B cell (primary cell): Measurements from ENCODE around the gene FXYD2. TPM values are rescaled to one million over a fixed set of nuclear protein-coding genes. Genes with fewer than 3 reads are reported as not detected.

Experiments used
- ATAC-seq: fragments of 200-7000 bp; cut with Tn5 transposase; one replicate; pipeline ENCODE4 v1.10.0; 2021; ENCODE audit warnings: low read depth, mild to moderate bottlenecking, moderate number of reproducible peaks, moderate library complexity
- CTCF ChIA-PET: fragments of 350-600 bp; sonication (Branson Sonifier 250); formaldehyde crosslinking; loops from one replicate; lab custom pipeline; 2021; ENCODE audit warnings: antibody characterized with exemption, inconsistent platforms; lab: Charles Lee
- POLR2A ChIA-PET: fragments of 350-600 bp; sonication (Branson Sonifier 250); formaldehyde crosslinking; loops from one replicate; lab custom pipeline; 2021; ENCODE audit warnings: antibody characterized with exemption; lab: Charles Lee
- DNase-seq: peaks from one replicate; pipeline ENCODE4 v3.0.0; 2013
- H2AFZ ChIP-seq: 2 replicates; pipeline ENCODE4 v1.6.1; 2012; ENCODE audit warnings: mild to moderate bottlenecking, low read depth, low read length; ENCODE audit not compliant: insufficient read depth, poor library complexity, severe bottlenecking
- H3K27ac ChIP-seq, 2 donors: 1 replicate in 1 of 2; 2 replicates in 1 of 2; pipeline ENCODE4 v1.5.1; 2012 to 2013; ENCODE audit warnings: low read length in 2 of 2, mild to moderate bottlenecking in 2 of 2, moderate library complexity in 1 of 2
- H3K27me3 ChIP-seq, 4 experiments: fragments of 200-600 bp in 1 of 4; sonication (generic) in 1 of 4; replicated peaks in 1 of 4; 1 replicate in 2 of 4; 2 replicates in 2 of 4; pipeline versions ENCODE4 v1.6.1 to v1.7.0; 2013 to 2016; ENCODE audit warnings: low read length in 3 of 4, mild to moderate bottlenecking in 2 of 4, mixed read lengths in 1 of 4, moderate library complexity in 1 of 4; ENCODE audit not compliant: insufficient read depth in 4 of 4, control insufficient read depth in 3 of 4; ENCODE audit errors: control extremely low read depth in 1 of 4
- H3K36me3 ChIP-seq, 2 experiments: replicated peaks in 1 of 2; 1 replicate in 1 of 2; 2 replicates in 1 of 2; pipeline versions ENCODE4 v1.6.1 to v1.7.1; 2013; ENCODE audit warnings: low read length in 1 of 2; ENCODE audit not compliant: insufficient read depth in 2 of 2, control insufficient read depth in 1 of 2; ENCODE audit errors: control extremely low read depth in 1 of 2, extremely low read depth in 1 of 2
- H3K4me1 ChIP-seq, 2 donors: fragments of 200-600 bp in 1 of 2; sonication (generic) in 1 of 2; 1 replicate in 1 of 2; 2 replicates in 1 of 2; pipeline versions ENCODE4 v1.5.1 to v1.6.1; 2013 to 2017; ENCODE audit warnings: low read length in 2 of 2; ENCODE audit not compliant: control insufficient read depth in 2 of 2, insufficient read depth in 2 of 2
- H3K4me2 ChIP-seq: replicated peaks from 2 replicates; pipeline ENCODE3; 2012; ENCODE audit warnings: mild to moderate bottlenecking, low read depth, low read length; ENCODE audit not compliant: poor library complexity, severe bottlenecking
- H3K4me3 ChIP-seq, 5 experiments: fragments of 200-600 bp in 1 of 5; sonication (generic) in 1 of 5; 1 replicate in 3 of 5; 2 replicates in 2 of 5; pipeline versions ENCODE4 v1.5.1 to v1.7.0; 2011 to 2016; ENCODE audit warnings: low read length in 4 of 5, mild to moderate bottlenecking in 4 of 5, low read depth in 2 of 5, control low read depth in 1 of 5, moderate library complexity in 1 of 5; ENCODE audit not compliant: insufficient read depth in 1 of 5; ENCODE audit errors: control extremely low read depth in 1 of 5, extremely low read depth in 1 of 5
- H3K79me2 ChIP-seq: fragments of 200-600 bp; sonication (generic); one replicate; pipeline ENCODE4 v1.6.0; 2016; ENCODE audit warnings: low read length; ENCODE audit not compliant: control insufficient read depth, insufficient read depth
- H3K9ac ChIP-seq: fragments of 200-600 bp; sonication (generic); 2 replicates; pipeline ENCODE4 v1.6.1; 2017; ENCODE audit warnings: mild to moderate bottlenecking, low read length, moderate library complexity
- H3K9me3 ChIP-seq, 3 donors: one replicate each; pipeline versions ENCODE4 v1.6.1 to v1.7.1; 2013; ENCODE audit warnings: low read length in 2 of 3; ENCODE audit not compliant: control insufficient read depth in 2 of 3, insufficient read depth in 1 of 3; ENCODE audit errors: control extremely low read depth in 1 of 3
- H4K20me1 ChIP-seq: 2 replicates; pipeline ENCODE4 v1.6.0; 2012; ENCODE audit warnings: mild to moderate bottlenecking, low read length; ENCODE audit not compliant: insufficient read depth, control insufficient read depth, poor library complexity, severe bottlenecking
- H3K27ac Mint-ChIP-seq: one replicate; pipeline ENCODE4 v1.8.0; 2021; ENCODE audit warnings: mixed read lengths
- H3K27me3 Mint-ChIP-seq: one replicate; pipeline ENCODE4 v1.8.0; 2021; ENCODE audit warnings: mixed read lengths
- H3K4me1 Mint-ChIP-seq: one replicate; pipeline ENCODE4 v1.8.0; 2021; ENCODE audit warnings: mixed read lengths
- H3K4me3 Mint-ChIP-seq: one replicate; pipeline ENCODE4 v1.8.0; 2021; ENCODE audit warnings: mixed read lengths
- H3K9me3 Mint-ChIP-seq: one replicate; pipeline ENCODE4 v1.8.0; 2022; ENCODE audit warnings: mixed read lengths; ENCODE audit not compliant: insufficient read depth
- EZH2 ChIP-seq: IDR thresholded peaks from 2 replicates; pipeline ENCODE4 v1.6.1; 2012; ENCODE audit warnings: borderline replicate concordance, low read depth, mild to moderate bottlenecking, moderate library complexity, low read length; ENCODE audit not compliant: insufficient read depth, poor library complexity, severe bottlenecking
- WGBS: methylation state at CpG from one replicate; pipeline ENCODE4 v1.1.5; 2013; ENCODE audit warnings: missing lambda C conversion rate; ENCODE audit not compliant: insufficient coverage; 5-methylcytosine and 5-hydroxymethylcytosine counted together
- intact Hi-C: fragments of 100-400 bp; cut with micrococcal nuclease; formaldehyde crosslinking; loops from one replicate; pipeline ENCODE4 v1.10.0; 2022
- polyA plus RNA-seq: library from polyadenylated mRNA; depleted of rRNA; stranded (reverse); fragments of >200 nt; gene quantifications from 2 replicates; pipeline ENCODE4 v1.2.3, GENCODE V29; 2012
- total RNA-seq, 2 donors: library from RNA; stranded (reverse); fragments of 120-200 nt in 1 of 2; gene quantifications; 1 replicate in 1 of 2; 2 replicates in 1 of 2; pipeline versions ENCODE4 v1.2.3 to v1.2.4, GENCODE V29; 2013 to 2022
- TF ChIP-seq, protein P1 (sequence below): fragments of 200-600 bp; IDR thresholded peaks from one replicate; pipeline ENCODE4 v1.8.0; 2022; ENCODE audit warnings: antibody characterized with exemption, mild to moderate bottlenecking

The FXYD2 gene
- total and polyA plus RNA-seq, 2 donors (not counting 1 experiment from before 2014, with no cell fraction given): 0.61 to 19.5 TPM

DNA sequence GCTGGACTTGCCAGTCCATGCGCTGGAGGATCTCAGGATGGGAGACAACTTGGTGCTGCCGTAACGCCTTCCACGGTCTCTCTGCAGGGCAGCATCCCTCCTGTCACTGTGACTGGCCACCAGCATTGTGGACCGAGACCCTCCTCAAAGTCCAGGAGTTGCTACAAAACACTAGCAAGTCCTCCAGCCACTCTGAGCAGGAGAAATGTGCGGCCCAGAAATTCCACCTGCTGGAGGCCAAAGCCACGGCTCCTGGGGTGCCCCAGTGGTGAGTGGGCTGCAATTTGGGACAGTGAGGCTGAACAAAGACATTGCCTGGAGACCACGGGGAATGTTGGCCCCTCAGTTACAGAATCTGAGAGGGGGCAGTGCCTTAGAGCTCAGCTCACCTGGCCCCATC is 20.6 kb downstream of the FXYD2 start:
- H3K4me3 Mint-ChIP-seq: no peak overlapping the region
- intact Hi-C loops: no loop called here
- H3K36me3 ChIP-seq: peaks cover 0 to 15% of the 10 kb centered on the region in 2 experiments
- peaks cover 0 to 2% of the 10 kb centered on the region in 2 donors for H3K4me1 ChIP-seq
- H3K4me3 ChIP-seq: no peak overlapping the region
- peaks cover 5% of the 10 kb centered on the region for H3K27me3 Mint-ChIP-seq
- H2AFZ ChIP-seq: no peak overlapping the region
- peaks cover 2% of the 10 kb centered on the region for H3K4me1 Mint-ChIP-seq
- H3K4me2 ChIP-seq: no peak overlapping the region
- H3K27me3 ChIP-seq: peaks cover 0 to 12% (median 0%) of the 10 kb centered on the region in 4 experiments
- CTCF ChIA-PET: interaction anchor here (0.5 to 14.3 kb wide), 4 partner anchors 18 to 394 kb away, joined by 3 to 462 read pairs (median 15); partner anchors contain the start of gene FXYD2
- H3K79me2 ChIP-seq: peaks cover 9% of the 10 kb centered on the region
- no peak overlapping the region for H3K27ac ChIP-seq
- no peak overlapping the region for H3K27ac Mint-ChIP-seq
- H4K20me1 ChIP-seq: peaks cover 4% of the 10 kb centered on the region
- no peak for ATAC-seq
- TF ChIP-seq, protein P1, sequence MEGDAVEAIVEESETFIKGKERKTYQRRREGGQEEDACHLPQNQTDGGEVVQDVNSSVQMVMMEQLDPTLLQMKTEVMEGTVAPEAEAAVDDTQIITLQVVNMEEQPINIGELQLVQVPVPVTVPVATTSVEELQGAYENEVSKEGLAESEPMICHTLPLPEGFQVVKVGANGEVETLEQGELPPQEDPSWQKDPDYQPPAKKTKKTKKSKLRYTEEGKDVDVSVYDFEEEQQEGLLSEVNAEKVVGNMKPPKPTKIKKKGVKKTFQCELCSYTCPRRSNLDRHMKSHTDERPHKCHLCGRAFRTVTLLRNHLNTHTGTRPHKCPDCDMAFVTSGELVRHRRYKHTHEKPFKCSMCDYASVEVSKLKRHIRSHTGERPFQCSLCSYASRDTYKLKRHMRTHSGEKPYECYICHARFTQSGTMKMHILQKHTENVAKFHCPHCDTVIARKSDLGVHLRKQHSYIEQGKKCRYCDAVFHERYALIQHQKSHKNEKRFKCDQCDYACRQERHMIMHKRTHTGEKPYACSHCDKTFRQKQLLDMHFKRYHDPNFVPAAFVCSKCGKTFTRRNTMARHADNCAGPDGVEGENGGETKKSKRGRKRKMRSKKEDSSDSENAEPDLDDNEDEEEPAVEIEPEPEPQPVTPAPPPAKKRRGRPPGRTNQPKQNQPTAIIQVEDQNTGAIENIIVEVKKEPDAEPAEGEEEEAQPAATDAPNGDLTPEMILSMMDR: no peak
- no peak for TF ChIP-seq EZH2
- no peak for DNase-seq
- WGBS: 92% methylated on average over 8 of the region's 8 CpGs
- H3K9ac ChIP-seq: no peak overlapping the region
- H3K9me3 Mint-ChIP-seq: no peaks in the 10 kb centered on the region
- POLR2A ChIA-PET: no interaction called here
- H3K9me3 ChIP-seq: no peaks in the 10 kb centered on the region

DNA sequence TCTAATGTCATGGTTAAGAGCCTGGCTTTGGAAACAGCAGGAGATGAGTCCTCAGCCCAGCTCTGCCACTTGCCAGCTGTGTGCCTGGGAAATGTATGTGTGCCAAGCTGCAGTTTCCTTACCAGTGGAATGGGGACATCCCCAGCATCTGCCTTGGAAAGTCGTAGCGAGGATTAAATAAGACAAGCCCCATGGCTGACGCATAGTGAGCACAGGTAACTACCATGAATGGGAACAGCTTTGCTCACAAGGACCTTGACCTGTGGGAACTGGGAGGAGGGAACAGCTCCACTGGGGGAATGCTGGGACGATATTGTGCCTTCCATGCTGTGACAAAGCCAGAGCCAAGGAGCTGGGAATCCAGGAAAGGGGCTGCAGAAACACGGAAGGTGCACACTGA is 24.9 kb downstream of the FXYD2 start:
- H3K27ac Mint-ChIP-seq: no peak overlapping the region
- TF ChIP-seq, protein P1: no peak
- TF ChIP-seq EZH2: no peak
- Histone ChIP-seq H4K20me1 (peaks cover 9% of the 10 kb centered on the region), H3K36me3 (peaks cover 0 to 3% of the 10 kb centered on the region in 2 experiments), H3K27ac (no peak overlapping the region), H3K27me3 (peaks cover 0 to 31% (median 13%) of the 10 kb centered on the region in 4 experiments), H3K4me1 (peaks cover 21 to 26% of the 10 kb centered on the region in 2 donors), H3K9me3 (peaks cover 0 to 12% (median 0%) of the 10 kb centered on the region in 3 donors), H3K9ac (no peak overlapping the region), H3K4me3 (no peak overlapping the region), H3K4me2 (no peak overlapping the region), H3K79me2 (no peaks in the 10 kb centered on the region), H2AFZ (no peak overlapping the region)
- no peak overlapping the region for H3K4me3 Mint-ChIP-seq
- ChIA-PET CTCF (interaction anchor here (0.9 to 14.3 kb wide), 4 partner anchors 8 to 371 kb away, joined by 3 to 462 read pairs (median 6); partner anchors contain the start of gene FXYD2), POLR2A (no interaction called here)
- intact Hi-C loops: no loop called here
- no peaks in the 10 kb centered on the region for H3K9me3 Mint-ChIP-seq
- WGBS: 78% methylated on average over 5 of the region's 5 CpGs
- peaks cover 18% of the 10 kb centered on the region for H3K4me1 Mint-ChIP-seq
- DNase-seq: no peak
- H3K27me3 Mint-ChIP-seq: peaks cover 30% of the 10 kb centered on the region
- no peak for ATAC-seq
